ENCODE measurements around the gene ITSN1.
"Not testable (repeated sequence)": the region's sequence is repeated elsewhere in the genome, so short reads cannot be mapped to it uniquely, and the experiment has no call there.

The ITSN1 gene

DNA sequence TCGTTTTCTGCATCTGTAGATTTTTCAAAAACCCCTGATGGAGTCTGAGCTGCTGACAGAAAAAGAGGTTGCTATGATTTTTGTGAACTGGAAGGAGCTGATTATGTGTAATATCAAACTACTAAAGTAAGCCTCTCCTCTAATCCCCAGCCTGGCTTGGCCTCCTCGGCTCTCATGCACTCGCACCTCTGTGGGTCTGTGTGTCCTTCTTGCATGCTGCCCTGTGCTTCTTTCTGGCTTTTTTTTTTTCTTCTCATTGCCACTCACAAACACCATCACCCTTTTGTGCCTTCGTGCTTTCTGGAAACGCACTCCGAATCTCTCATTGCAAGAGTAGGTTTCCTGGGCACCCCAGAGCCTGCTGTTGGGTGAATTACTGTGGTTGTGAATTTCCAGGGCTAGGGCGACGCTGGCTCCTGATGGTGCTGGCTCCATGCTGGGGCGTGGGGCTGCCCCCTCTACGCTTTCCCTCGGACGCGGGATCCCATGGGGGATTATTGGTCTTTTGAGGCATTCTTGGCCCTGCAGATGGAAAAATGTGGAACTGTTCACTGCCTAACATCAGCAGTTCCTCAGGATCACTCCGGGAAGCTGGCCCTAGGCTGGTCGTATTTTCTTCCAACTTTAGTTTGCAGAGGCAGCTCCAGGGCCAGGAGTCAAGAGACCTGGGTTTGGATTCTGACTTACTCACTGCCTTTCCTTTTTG lies 216.5 kb downstream of the ITSN1 start:
- no peaks in the 10 kb centered on the region for H3K36me3 ChIP-seq (ENCODE audit: control insufficient read depth, insufficient read depth, low read length)
- no peak overlapping the region for H3K4me3 ChIP-seq (replicated peaks; ENCODE audit: low read depth, low read length)
- TF ChIP-seq, protein P1, sequence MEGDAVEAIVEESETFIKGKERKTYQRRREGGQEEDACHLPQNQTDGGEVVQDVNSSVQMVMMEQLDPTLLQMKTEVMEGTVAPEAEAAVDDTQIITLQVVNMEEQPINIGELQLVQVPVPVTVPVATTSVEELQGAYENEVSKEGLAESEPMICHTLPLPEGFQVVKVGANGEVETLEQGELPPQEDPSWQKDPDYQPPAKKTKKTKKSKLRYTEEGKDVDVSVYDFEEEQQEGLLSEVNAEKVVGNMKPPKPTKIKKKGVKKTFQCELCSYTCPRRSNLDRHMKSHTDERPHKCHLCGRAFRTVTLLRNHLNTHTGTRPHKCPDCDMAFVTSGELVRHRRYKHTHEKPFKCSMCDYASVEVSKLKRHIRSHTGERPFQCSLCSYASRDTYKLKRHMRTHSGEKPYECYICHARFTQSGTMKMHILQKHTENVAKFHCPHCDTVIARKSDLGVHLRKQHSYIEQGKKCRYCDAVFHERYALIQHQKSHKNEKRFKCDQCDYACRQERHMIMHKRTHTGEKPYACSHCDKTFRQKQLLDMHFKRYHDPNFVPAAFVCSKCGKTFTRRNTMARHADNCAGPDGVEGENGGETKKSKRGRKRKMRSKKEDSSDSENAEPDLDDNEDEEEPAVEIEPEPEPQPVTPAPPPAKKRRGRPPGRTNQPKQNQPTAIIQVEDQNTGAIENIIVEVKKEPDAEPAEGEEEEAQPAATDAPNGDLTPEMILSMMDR (IDR thresholded peaks at IDR 0.05; ENCODE audit: insufficient read depth, low read length, poor library complexity, severe bottlenecking), result no peak
- no peak for DNase-seq (ENCODE audit: extremely low read depth, insufficient read length)
- H3K27me3 ChIP-seq (replicated peaks; ENCODE audit: control insufficient read depth, insufficient read depth, low read length), result no peaks in the 10 kb centered on the region; the same call in 1 of the 2 replicates

- TF ChIP-seq, protein P1 (IDR thresholded peaks at IDR 0.05; ENCODE audit: insufficient read depth, low read length, poor library complexity, severe bottlenecking), result no peak
- H3K36me3 ChIP-seq (ENCODE audit: control insufficient read depth, insufficient read depth, low read length), result no peaks in the 10 kb centered on the region
- no peak for DNase-seq (ENCODE audit: extremely low read depth, insufficient read length)
- no peak overlapping the region for H3K4me3 ChIP-seq (replicated peaks; ENCODE audit: low read depth, low read length)
- H3K27me3 ChIP-seq (replicated peaks; ENCODE audit: control insufficient read depth, insufficient read depth, low read length), result no peaks in the 10 kb centered on the region; the same call in 1 of the 2 replicates
Measured at GRCh38 chr21:33859373-33860102, 217.2 kb downstream of the ITSN1 start.

GRCh38 chr21:33860332-33860879 lies 218.1 kb downstream of the ITSN1 start:
- TF ChIP-seq, protein P1 (IDR thresholded peaks at IDR 0.05; ENCODE audit: insufficient read depth, low read length, poor library complexity, severe bottlenecking), result no peak
- no peaks in the 10 kb centered on the region; the same call in 1 of the 2 replicates for H3K27me3 ChIP-seq (replicated peaks; ENCODE audit: control insufficient read depth, insufficient read depth, low read length)
- DNase-seq (ENCODE audit: extremely low read depth, insufficient read length), result no peak
- H3K4me3 ChIP-seq (replicated peaks; ENCODE audit: low read depth, low read length), result no peak overlapping the region
- H3K36me3 ChIP-seq (ENCODE audit: control insufficient read depth, insufficient read depth, low read length), result no peaks in the 10 kb centered on the region

DNA sequence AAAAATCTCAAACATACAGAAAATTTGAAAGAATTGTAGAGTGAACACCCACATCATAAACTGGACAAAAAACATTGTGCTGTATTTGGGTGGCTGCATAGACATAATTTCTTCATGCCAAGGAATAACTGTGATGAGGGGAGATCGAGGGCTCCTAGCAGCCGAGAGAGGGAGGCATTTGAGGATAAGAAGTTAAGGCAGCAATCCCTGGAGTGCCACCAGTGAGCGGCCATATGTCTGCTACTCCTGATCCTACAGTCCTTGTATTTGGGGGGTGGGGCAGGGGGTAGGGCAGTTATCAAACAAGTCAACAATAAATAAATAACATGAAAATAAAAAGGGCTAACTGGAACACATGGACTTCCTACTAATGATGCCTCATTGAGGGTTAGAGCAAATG lies 218.8 kb downstream of the ITSN1 start:
- no peaks in the 10 kb centered on the region for H3K36me3 ChIP-seq (ENCODE audit: control insufficient read depth, insufficient read depth, low read length)
- DNase-seq (ENCODE audit: extremely low read depth, insufficient read length), result no peak
- H3K27me3 ChIP-seq (replicated peaks; ENCODE audit: control insufficient read depth, insufficient read depth, low read length), result no peaks in the 10 kb centered on the region; the same call in 1 of the 2 replicates
- no peak overlapping the region for H3K4me3 ChIP-seq (replicated peaks; ENCODE audit: low read depth, low read length)
- TF ChIP-seq, protein P1 (IDR thresholded peaks at IDR 0.05; ENCODE audit: insufficient read depth, low read length, poor library complexity, severe bottlenecking), result no peak

- not testable (repeated sequence) for H3K27me3 ChIP-seq (replicated peaks; ENCODE audit: control insufficient read depth, insufficient read depth, low read length); H3K4me3 ChIP-seq (replicated peaks; ENCODE audit: low read depth, low read length); H3K36me3 ChIP-seq (ENCODE audit: control insufficient read depth, insufficient read depth, low read length); DNase-seq (ENCODE audit: extremely low read depth, insufficient read length)
Measured at GRCh38 chr21:33863191-33863590, 220.9 kb downstream of the ITSN1 start.

DNA sequence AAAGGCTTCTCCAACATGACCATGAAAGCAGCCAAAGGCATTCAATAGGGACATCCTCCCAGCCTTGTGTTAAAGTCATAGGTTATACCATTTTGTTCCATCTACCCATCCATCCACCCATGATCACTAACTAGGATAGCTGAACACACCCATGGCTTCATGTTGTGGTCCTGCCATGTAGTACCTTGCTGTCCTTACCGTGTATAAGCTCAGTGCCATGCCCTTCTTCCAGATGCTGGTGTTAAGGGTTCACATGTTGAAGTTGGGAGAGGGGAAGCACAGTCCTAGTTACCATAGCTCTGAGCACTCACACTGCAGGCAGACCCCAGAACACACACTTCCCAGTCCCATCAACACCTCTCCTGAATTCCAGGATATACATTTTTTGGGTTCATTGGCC lies 221.8 kb downstream of the ITSN1 start:
- Histone ChIP-seq H3K36me3 (ENCODE audit: control insufficient read depth, insufficient read depth, low read length) (no peaks in the 10 kb centered on the region), H3K4me3 (replicated peaks; ENCODE audit: low read depth, low read length) (no peak overlapping the region), H3K27me3 (replicated peaks; ENCODE audit: control insufficient read depth, insufficient read depth, low read length) (no peaks in the 10 kb centered on the region; the same call in 1 of the 2 replicates)
- no peak for DNase-seq (ENCODE audit: extremely low read depth, insufficient read length)
- TF ChIP-seq, protein P1 (IDR thresholded peaks at IDR 0.05; ENCODE audit: insufficient read depth, low read length, poor library complexity, severe bottlenecking), result no peak

Measured in GM06990 (cell line).